OCI-LY1 (cell line): ENCODE results near the gene SASS6.
A peak's percentile ranks its signal among the peaks of the same experiment; 100 is the strongest.

Experiments
- H2AFZ ChIP-seq: fragments of 200-600 bp; sonication (generic), shearing (Covaris generic); 2 replicates; pipeline ENCODE4 v1.6.0; 2014; ENCODE audit warnings: antibody characterized with exemption, mild to moderate bottlenecking, low read length
- H3F3A ChIP-seq: fragments of 200-600 bp; sonication (generic), shearing (Covaris generic); 2 replicates; pipeline ENCODE4 v1.6.0; 2014; ENCODE audit warnings: mild to moderate bottlenecking, antibody characterized with exemption, low read length, moderate library complexity; ENCODE audit not compliant: insufficient read depth
- H3K27ac ChIP-seq: fragments of 200-600 bp; sonication (generic); 2 replicates; pipeline ENCODE4 v1.5.1; 2014; ENCODE audit warnings: low read length, mixed run types, mild to moderate bottlenecking, low read depth; ENCODE audit not compliant: poor library complexity, severe bottlenecking
- H3K27me3 ChIP-seq: fragments of 200-600 bp; sonication (generic); 2 replicates; pipeline ENCODE4 v1.6.0; 2014; ENCODE audit warnings: antibody characterized with exemption, mild to moderate bottlenecking, low read length, moderate library complexity; ENCODE audit not compliant: insufficient read depth
- H3K36me3 ChIP-seq: fragments of 200-600 bp; sonication (generic); 2 replicates; pipeline ENCODE4 v1.6.1; 2014; ENCODE audit warnings: mild to moderate bottlenecking, antibody characterized with exemption, low read length, moderate library complexity, mixed read lengths; ENCODE audit not compliant: insufficient read depth
- H3K4me1 ChIP-seq: fragments of 200-600 bp; sonication (generic); 2 replicates; pipeline ENCODE4 v1.5.1; 2014; ENCODE audit warnings: mild to moderate bottlenecking, low read length, moderate library complexity; ENCODE audit not compliant: insufficient read depth, severe bottlenecking
- H3K4me2 ChIP-seq: fragments of 200-600 bp; sonication (generic), shearing (Covaris generic); 2 replicates; pipeline ENCODE4 v1.6.1; 2014; ENCODE audit warnings: low read length
- H3K4me3 ChIP-seq: fragments of 200-600 bp; sonication (generic); 2 replicates; pipeline ENCODE4 v1.5.1; 2014; ENCODE audit warnings: low read length, low read depth, mild to moderate bottlenecking, mixed read lengths; ENCODE audit not compliant: poor library complexity, severe bottlenecking
- H3K79me2 ChIP-seq: fragments of 200-600 bp; shearing (Covaris generic); 2 replicates; pipeline ENCODE4 v1.6.1; 2016; ENCODE audit warnings: mixed run types, low read length, mixed read lengths; ENCODE audit not compliant: insufficient read depth
- H3K9ac ChIP-seq: fragments of 200-600 bp; sonication (generic), shearing (Covaris generic); 2 replicates; pipeline ENCODE4 v1.6.1; 2014; ENCODE audit warnings: mild to moderate bottlenecking, low read length, mixed read lengths
- H3K9me2 ChIP-seq: fragments of 200-600 bp; sonication (generic), shearing (Covaris generic); 2 replicates; pipeline ENCODE4 v1.6.1; 2014; ENCODE audit warnings: low read depth, mild to moderate bottlenecking, low read length, mixed read lengths
- H3K9me3 ChIP-seq: fragments of 200-600 bp; shearing (Covaris generic); 2 replicates; pipeline ENCODE4 v1.6.1; 2014; ENCODE audit warnings: low read length, mixed read lengths
- H4K20me1 ChIP-seq: fragments of 200-600 bp; sonication (generic), shearing (Covaris generic); 2 replicates; pipeline ENCODE4 v1.6.0; 2016; ENCODE audit warnings: mild to moderate bottlenecking, low read length; ENCODE audit not compliant: insufficient read depth
- EZH2 ChIP-seq: fragments of 200-600 bp; sonication (generic), shearing (Covaris generic); IDR thresholded peaks from 2 replicates; pipeline ENCODE4 v1.8.0; 2017; ENCODE audit warnings: borderline replicate concordance, mixed run types, mild to moderate bottlenecking, antibody characterized with exemption, low read length, moderate library complexity, mixed read lengths
- TF ChIP-seq, protein P1 (sequence below): fragments of 200-600 bp; sonication (generic), shearing (Covaris generic); IDR thresholded peaks from 2 replicates; pipeline ENCODE4 v1.5.1; 2017; ENCODE audit warnings: mild to moderate bottlenecking, antibody characterized with exemption, low read length, moderate library complexity, mixed read lengths

SASS6 gene

DNA sequence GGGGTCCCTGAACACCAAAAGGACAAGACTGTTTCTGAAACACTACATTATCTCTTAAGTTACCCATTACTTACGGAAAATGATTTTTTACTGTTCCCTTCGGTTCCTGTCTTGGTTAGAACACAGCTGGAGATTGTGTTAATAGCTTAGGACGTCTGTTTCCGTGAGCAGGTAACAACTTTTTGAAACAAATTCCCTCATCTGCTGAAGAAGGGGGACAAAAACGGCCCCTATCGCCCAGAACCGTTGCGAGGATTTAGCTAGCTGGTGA, 95.1 kb downstream of the SASS6 start:
- H3K36me3 ChIP-seq: no peaks in the 10 kb centered on the region; the same call in 1 of the 2 replicates
- peak overlapping the region; percentile 86 for H3K4me2 ChIP-seq
- no peak overlapping the region for H2AFZ ChIP-seq
- H4K20me1 ChIP-seq: no peaks in the 10 kb centered on the region
- no peaks in the 10 kb centered on the region for H3F3A ChIP-seq
- H3K79me2 ChIP-seq: peaks cover 56% of the 10 kb centered on the region
- H3K4me3 ChIP-seq: peak overlapping the region; percentile 96
- H3K9ac ChIP-seq: peak overlapping the region; percentile 98
- H3K27me3 ChIP-seq: no peaks in the 10 kb centered on the region
- peaks cover 59% of the 10 kb centered on the region for H3K4me1 ChIP-seq
- no peaks in the 10 kb centered on the region for H3K9me2 ChIP-seq
- H3K9me3 ChIP-seq: no peaks in the 10 kb centered on the region
- TF ChIP-seq, protein P1, sequence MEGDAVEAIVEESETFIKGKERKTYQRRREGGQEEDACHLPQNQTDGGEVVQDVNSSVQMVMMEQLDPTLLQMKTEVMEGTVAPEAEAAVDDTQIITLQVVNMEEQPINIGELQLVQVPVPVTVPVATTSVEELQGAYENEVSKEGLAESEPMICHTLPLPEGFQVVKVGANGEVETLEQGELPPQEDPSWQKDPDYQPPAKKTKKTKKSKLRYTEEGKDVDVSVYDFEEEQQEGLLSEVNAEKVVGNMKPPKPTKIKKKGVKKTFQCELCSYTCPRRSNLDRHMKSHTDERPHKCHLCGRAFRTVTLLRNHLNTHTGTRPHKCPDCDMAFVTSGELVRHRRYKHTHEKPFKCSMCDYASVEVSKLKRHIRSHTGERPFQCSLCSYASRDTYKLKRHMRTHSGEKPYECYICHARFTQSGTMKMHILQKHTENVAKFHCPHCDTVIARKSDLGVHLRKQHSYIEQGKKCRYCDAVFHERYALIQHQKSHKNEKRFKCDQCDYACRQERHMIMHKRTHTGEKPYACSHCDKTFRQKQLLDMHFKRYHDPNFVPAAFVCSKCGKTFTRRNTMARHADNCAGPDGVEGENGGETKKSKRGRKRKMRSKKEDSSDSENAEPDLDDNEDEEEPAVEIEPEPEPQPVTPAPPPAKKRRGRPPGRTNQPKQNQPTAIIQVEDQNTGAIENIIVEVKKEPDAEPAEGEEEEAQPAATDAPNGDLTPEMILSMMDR: no peak
- no peak for TF ChIP-seq EZH2
- peak overlapping the region; percentile 88 for H3K27ac ChIP-seq

DNA sequence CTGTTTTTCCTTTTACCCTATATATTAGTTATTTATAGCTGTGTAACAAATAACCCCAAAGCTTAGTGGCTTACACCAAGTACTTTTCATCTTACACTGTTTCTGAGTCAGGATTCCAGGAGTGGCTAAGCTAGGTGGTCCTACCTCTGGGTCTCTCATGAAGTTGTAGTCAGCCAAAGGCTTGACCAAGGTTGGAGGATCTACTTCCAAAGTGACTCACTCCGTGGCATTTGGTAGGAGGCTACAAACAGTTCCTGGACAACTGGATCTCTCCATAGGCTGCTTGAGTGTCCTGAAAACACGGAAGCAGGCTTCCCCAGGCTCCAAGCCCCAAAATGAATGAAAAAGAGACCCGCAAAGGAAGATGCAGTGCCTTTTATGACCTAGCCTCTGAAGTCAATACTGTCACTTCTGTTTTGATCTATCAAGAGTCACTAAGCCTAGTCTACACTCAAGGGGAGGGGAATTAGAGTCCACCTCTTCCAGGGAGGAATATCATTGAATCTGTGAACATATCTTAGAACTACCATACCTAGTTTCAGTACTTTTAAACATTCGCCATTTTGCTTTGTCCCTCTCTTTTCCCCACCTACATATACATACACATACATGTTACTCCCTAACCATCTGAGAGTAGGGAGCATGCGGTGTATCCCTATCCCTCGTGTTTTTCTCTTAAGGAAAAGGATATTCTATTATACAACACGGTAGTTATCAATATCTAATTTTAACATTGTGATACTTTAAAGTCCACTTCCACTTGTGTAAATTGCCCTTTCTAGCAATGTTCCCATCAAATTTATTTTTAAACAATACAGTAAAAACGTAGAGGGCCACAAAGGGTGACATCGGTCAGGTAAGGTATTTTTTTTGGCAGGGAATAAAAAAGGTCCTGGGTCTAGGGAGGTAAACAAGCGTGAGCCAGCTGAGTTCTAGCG, 95.7 kb downstream of the SASS6 start:
- Histone ChIP-seq H4K20me1 (no peaks in the 10 kb centered on the region), H2AFZ (no peak overlapping the region), H3K27ac (peak overlapping the region; percentile 88), H3K4me1 (peaks cover 53% of the 10 kb centered on the region), H3K36me3 (no peaks in the 10 kb centered on the region; the same call in 1 of the 2 replicates), H3K9me3 (no peaks in the 10 kb centered on the region), H3K79me2 (peaks cover 50% of the 10 kb centered on the region), H3K9ac (peak overlapping the region; percentile 98), H3K4me2 (peak overlapping the region; percentile 86), H3K4me3 (peak overlapping the region; percentile 96), H3F3A (no peaks in the 10 kb centered on the region), H3K27me3 (no peaks in the 10 kb centered on the region), H3K9me2 (no peaks in the 10 kb centered on the region)
- TF ChIP-seq, protein P1: no peak
- TF ChIP-seq EZH2: no peak

DNA sequence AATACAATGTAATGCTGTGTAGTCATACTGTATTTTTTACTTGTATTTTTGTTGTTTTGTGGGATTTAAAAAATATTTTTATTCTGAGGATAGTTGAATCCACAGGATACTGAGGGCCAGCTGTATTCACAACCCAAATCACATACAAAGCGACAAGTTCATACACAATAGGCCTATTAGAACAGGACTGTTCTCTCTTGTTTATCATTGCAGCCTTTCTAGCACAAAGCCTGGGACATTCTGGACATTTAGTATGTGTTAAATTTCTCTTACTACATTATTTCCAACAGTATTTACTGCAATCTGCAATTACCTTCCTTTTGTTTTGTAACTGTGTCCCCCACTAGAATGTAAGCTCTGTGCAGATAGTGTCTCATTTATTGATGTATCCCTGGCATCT, 97.5 kb downstream of the SASS6 start:
- no peak overlapping the region for H3K9ac ChIP-seq
- no peaks in the 10 kb centered on the region for H3F3A ChIP-seq
- H3K27me3 ChIP-seq: no peaks in the 10 kb centered on the region
- peak overlapping the region; percentile 86 for H3K4me2 ChIP-seq
- H3K36me3 ChIP-seq: no peaks in the 10 kb centered on the region; the same call in 1 of the 2 replicates
- peaks cover 35% of the 10 kb centered on the region for H3K4me1 ChIP-seq
- peak overlapping the region; percentile 96 for H3K4me3 ChIP-seq
- H3K9me2 ChIP-seq: no peaks in the 10 kb centered on the region
- no peaks in the 10 kb centered on the region for H4K20me1 ChIP-seq
- H2AFZ ChIP-seq: no peak overlapping the region
- TF ChIP-seq, protein P1: no peak
- TF ChIP-seq EZH2: no peak
- H3K79me2 ChIP-seq: peaks cover 32% of the 10 kb centered on the region
- H3K27ac ChIP-seq: peak overlapping the region; percentile 8
- H3K9me3 ChIP-seq: no peaks in the 10 kb centered on the region
